GM18870 (cell line): ENCODE data around the gene RPTOR.

Source experiments
- ATAC-seq: cut with Tn5 transposase; IDR thresholded peaks from one replicate; pipeline ENCODE4 v1.9.1; 2021; ENCODE audit warnings: moderate library complexity; ENCODE audit not compliant: unreplicated experiment

Gene RPTOR

GRCh38 chr17:80664217-80664790 lies 119.7 kb downstream of the RPTOR start:
- ATAC-seq, result no peak

- ATAC-seq, result no peak
These were observed 121.2 kb downstream of the RPTOR start for GRCh38 chr17:80665792-80666191.

GRCh38 chr17:80666867-80667266 lies 122.2 kb downstream of the RPTOR start:
- no peak for ATAC-seq

- no peak for ATAC-seq
These were observed 123.0 kb downstream of the RPTOR start for GRCh38 chr17:80667462-80668277.

GRCh38 chr17:80668375-80669148 lies 123.9 kb downstream of the RPTOR start:
- no peak for ATAC-seq

GRCh38 chr17:80671039-80671824 lies 126.6 kb downstream of the RPTOR start:
- ATAC-seq, result no peak

- ATAC-seq, result no peak
These were observed 127.1 kb downstream of the RPTOR start for GRCh38 chr17:80671825-80672110.

- no peak for ATAC-seq
These were observed 128.7 kb downstream of the RPTOR start for GRCh38 chr17:80673152-80673920.

GRCh38 chr17:80675438-80676095 lies 130.9 kb downstream of the RPTOR start:
- no peak for ATAC-seq

- no peak for ATAC-seq
These were observed 131.4 kb downstream of the RPTOR start for GRCh38 chr17:80676096-80676466.

GRCh38 chr17:80676564-80676963 lies 131.9 kb downstream of the RPTOR start:
- ATAC-seq, result no peak

GRCh38 chr17:80677214-80677756 lies 132.6 kb downstream of the RPTOR start:
- no peak for ATAC-seq

GRCh38 chr17:80679816-80680215 lies 135.2 kb downstream of the RPTOR start:
- no peak for ATAC-seq

- ATAC-seq, result no peak
These were observed 136.6 kb downstream of the RPTOR start for GRCh38 chr17:80681215-80681614.

GRCh38 chr17:80682372-80682771 lies 137.7 kb downstream of the RPTOR start:
- no peak for ATAC-seq

GRCh38 chr17:80683625-80684104 lies 139.0 kb downstream of the RPTOR start:
- ATAC-seq, result no peak

- ATAC-seq, result no peak
These were observed 143.2 kb downstream of the RPTOR start for GRCh38 chr17:80687839-80688238.

GRCh38 chr17:80689129-80689619 lies 144.5 kb downstream of the RPTOR start:
- ATAC-seq, result no peak

GRCh38 chr17:80691784-80692183 lies 147.1 kb downstream of the RPTOR start:
- ATAC-seq, result no peak
